Measurements from ENCODE around the gene TCF21.
"Not testable (repeated sequence)": the region's sequence is repeated elsewhere in the genome, so short reads cannot be mapped to it uniquely, and the experiment has no call there.

The TCF21 gene

DNA sequence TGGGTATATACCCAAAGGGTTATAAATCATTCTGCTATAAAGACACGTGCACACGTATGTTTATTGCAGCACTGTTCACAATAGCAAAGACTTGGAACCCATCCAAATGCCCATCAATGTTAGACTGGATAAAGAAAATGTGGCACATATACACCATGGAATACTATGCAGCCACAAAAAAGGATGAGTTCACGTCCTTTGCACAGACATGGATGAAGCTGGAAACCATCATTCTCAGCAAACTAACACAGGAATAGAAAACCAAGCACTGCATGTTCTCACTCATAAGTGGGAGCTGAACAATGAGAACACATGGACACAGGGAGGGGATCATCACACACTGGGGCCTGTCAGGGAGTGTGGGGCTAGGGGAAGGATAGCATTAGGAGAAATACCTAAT is 47.4 kb downstream of the TCF21 start:
- not testable (repeated sequence) for FAIRE-seq

DNA sequence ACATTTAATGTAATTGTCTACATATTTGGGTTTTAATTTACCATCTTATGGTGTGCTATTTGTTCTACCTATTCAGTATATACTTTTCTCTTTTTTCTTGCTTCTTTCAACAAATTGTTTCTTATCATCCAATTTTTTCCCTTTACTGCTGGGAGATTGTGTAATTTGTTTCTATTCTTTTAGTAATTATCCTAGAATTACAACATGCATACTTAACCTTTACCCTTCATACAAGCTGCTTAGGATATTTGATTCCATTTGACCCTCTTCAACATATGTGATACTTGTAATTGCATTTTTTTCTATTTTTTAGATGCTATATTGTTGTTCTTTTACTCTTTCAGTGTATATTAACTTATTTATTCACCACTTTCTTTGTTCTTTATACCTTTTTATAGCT is 49.0 kb downstream of the TCF21 start:
- FAIRE-seq, result no peak

DNA sequence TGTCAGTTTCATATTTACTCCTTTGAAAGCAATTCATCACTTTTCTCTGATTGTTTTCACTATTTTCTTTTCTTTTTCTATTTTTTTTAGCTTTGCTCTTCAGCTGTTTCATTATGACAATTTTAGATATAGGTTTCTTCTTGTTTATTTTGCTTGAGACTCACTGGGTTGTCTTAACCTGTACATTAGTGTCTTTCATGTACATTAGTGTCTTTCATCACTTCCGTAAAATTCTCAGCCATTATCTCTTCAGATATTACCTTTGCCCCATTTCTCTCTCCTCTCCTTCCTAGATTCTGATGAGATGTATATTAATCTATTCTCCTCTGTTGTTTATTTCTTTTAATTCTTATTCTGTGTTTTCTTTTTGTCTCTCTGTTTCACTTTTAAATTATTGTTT is 49.6 kb downstream of the TCF21 start:
- no peak for FAIRE-seq

DNA sequence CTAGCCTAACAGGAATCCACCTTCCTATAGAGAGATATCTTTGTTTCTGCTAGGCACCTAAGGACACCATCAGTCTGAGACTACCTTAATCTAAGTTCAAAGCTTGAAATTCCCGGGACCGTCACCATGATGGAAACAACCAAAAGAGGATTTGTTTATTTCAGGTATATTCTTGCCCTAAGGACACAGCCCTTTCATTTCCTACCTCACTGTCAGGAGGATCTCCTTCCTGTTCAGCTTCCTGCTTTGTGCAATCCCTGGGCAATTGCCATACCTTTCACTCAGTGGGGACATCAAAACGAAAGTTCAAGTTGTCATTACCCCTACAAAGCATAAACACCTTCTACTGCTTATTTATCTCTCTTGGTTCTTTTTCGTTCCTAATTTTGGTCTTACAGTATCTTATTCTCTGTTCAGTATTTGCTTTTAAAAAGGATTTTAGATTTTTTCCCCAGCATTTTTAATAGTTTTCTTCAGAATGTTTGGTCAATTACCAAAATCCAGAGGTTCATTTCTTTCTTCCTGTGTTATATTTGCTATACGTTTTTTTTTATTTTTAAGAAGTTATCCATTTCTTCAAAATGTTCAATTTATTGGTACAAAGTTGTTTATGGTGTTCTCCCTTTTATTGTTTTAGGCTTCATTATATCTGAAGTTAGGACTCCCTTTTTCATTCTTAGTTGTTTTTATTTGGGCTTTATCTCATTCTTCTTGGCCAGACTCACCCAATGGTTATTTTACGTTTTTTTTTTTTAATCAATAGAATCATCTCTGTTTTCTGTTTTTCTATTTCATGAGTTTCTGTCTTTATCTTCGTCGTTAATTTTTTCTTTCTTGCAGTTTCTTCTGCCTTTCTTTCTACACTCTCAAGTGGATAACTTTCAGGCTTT is 51.1 kb downstream of the TCF21 start:
- FAIRE-seq, result no peak

All from G401.6 (cell line).